K562 (cell line): ENCODE data around the gene COA5.

Experiments used
- FOXA1 ChIP-seq: fragments of 450-650 bp; IDR thresholded peaks from 2 replicates; pipeline ENCODE4 v1.6.1; 2016; ENCODE audit warnings: mild to moderate bottlenecking, borderline replicate concordance
- FOXP1 ChIP-seq: sonication (generic); formaldehyde crosslinking; IDR thresholded peaks from 2 replicates; pipeline ENCODE4 v1.8.0; 2022; ENCODE audit warnings: mild to moderate bottlenecking, missing genetic modification reagents
- HNRNPK ChIP-seq: fragments of 200-400 bp; formaldehyde crosslinking; IDR thresholded peaks from one replicate; pipeline ENCODE4 v1.6.1; 2018; ENCODE audit warnings: mild to moderate bottlenecking, low read depth, low read length; ENCODE audit not compliant: poor library complexity, severe bottlenecking
- MAZ ChIP-seq, 2 experiments: fragments of 450-650 bp in 1 of 2; sonication (generic) in 1 of 2; formaldehyde crosslinking; IDR thresholded peaks in 1 of 2; conservative IDR thresholded peaks in 1 of 2; 2 replicates each; pipeline versions ENCODE4 v1.4.0 to v1.5.0; 2020; ENCODE audit warnings: mild to moderate bottlenecking in 1 of 2, missing genetic modification reagents in 1 of 2
- NBN ChIP-seq: fragments of 450-650 bp; IDR thresholded peaks from 2 replicates; pipeline ENCODE4 v1.6.1; 2016; ENCODE audit warnings: low read depth, mild to moderate bottlenecking
- NFRKB ChIP-seq: fragments of 450-650 bp; IDR thresholded peaks from 2 replicates; pipeline ENCODE4 v1.6.1; 2016; ENCODE audit warnings: low read depth
- POLR2H ChIP-seq: IDR thresholded peaks from 2 replicates; pipeline ENCODE4 v1.6.1; 2016; ENCODE audit warnings: missing genetic modification characterization, low read depth, mild to moderate bottlenecking, control low read depth, missing compliant biosample characterization, moderate library complexity
- SP1 ChIP-seq: sonication (generic); formaldehyde crosslinking; IDR thresholded peaks from 2 replicates; pipeline ENCODE4 v1.8.1; 2022; ENCODE audit warnings: mild to moderate bottlenecking, missing genetic modification reagents
- TCF7 ChIP-seq: sonication (generic); IDR thresholded peaks from 2 replicates; pipeline ENCODE4 v1.6.1; 2016; ENCODE audit warnings: antibody characterized with exemption, borderline replicate concordance
- THRAP3 ChIP-seq: fragments of 450-650 bp; IDR thresholded peaks from 2 replicates; pipeline ENCODE4 v1.6.1; 2016; ENCODE audit warnings: mild to moderate bottlenecking, inconsistent platforms, borderline replicate concordance
- ZNF57 ChIP-seq: fragments of 450-650 bp; formaldehyde crosslinking; IDR thresholded peaks from 2 replicates; pipeline ENCODE4 v1.4.0; 2020; ENCODE audit warnings: mild to moderate bottlenecking, moderate library complexity
- ZNF79 ChIP-seq: fragments of 250-450 bp; sonication (Bioruptor Pico); IDR thresholded peaks from 2 replicates; pipeline ENCODE4 v1.4.0; 2020; ENCODE audit warnings: low read depth, mild to moderate bottlenecking, moderate library complexity
- TF ChIP-seq, protein P1 (sequence below): sonication (generic); formaldehyde crosslinking; IDR thresholded peaks from 2 replicates; pipeline ENCODE4 v1.8.1; 2023; ENCODE audit warnings: mild to moderate bottlenecking, missing genetic modification reagents

DNA sequence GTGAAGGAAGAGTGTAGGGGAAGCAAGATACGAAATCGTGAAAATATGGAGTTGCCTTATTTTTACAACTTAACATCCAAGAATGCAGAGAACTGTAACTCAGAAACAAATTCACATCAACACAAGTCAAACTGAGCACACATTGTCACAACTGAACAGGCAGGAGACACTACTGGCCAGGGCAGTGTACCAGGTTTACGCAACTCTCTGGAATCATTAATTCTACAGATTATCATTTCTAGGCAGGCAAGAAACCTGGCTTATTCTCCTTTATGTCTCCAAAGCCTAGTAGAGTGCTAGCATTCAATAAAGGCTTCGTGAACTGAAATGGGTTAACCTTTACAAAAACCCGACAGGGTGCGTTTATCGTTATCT is 584 bp downstream of the COA5 start:
- no peak for TF ChIP-seq ZNF79 (CRISPR knock-in tag)
- TF ChIP-seq THRAP3 = no peak
- no peak for TF ChIP-seq MAZ (CRISPR knock-in tag; conservative IDR thresholded peaks at IDR 0.05 in 1 of 2, IDR thresholded peaks at IDR 0.05 in 1 of 2)
- TF ChIP-seq ZNF57 (CRISPR knock-in tag) = no peak
- TF ChIP-seq FOXP1 (CRISPR knock-in tag) = no peak
- TF ChIP-seq FOXA1 = no peak
- TF ChIP-seq HNRNPK = no peak
- no peak for TF ChIP-seq NFRKB
- no peak for TF ChIP-seq NBN
- no peak for TF ChIP-seq TCF7
- TF ChIP-seq POLR2H = no peak
- TF ChIP-seq, protein P1, sequence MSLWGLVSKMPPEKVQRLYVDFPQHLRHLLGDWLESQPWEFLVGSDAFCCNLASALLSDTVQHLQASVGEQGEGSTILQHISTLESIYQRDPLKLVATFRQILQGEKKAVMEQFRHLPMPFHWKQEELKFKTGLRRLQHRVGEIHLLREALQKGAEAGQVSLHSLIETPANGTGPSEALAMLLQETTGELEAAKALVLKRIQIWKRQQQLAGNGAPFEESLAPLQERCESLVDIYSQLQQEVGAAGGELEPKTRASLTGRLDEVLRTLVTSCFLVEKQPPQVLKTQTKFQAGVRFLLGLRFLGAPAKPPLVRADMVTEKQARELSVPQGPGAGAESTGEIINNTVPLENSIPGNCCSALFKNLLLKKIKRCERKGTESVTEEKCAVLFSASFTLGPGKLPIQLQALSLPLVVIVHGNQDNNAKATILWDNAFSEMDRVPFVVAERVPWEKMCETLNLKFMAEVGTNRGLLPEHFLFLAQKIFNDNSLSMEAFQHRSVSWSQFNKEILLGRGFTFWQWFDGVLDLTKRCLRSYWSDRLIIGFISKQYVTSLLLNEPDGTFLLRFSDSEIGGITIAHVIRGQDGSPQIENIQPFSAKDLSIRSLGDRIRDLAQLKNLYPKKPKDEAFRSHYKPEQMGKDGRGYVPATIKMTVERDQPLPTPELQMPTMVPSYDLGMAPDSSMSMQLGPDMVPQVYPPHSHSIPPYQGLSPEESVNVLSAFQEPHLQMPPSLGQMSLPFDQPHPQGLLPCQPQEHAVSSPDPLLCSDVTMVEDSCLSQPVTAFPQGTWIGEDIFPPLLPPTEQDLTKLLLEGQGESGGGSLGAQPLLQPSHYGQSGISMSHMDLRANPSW = no peak
- TF ChIP-seq SP1 (CRISPR knock-in tag) = no peak
